SU-DHL-6 (cell line): Measurements from ENCODE around the gene HTR1E.

ENCODE experiments used
- H2AFZ ChIP-seq: fragments of 200-600 bp; sonication (generic); 2 replicates; pipeline ENCODE4 v1.6.1; 2014; ENCODE audit warnings: low read depth, mild to moderate bottlenecking, moderate library complexity, mixed read lengths, antibody characterized with exemption, low read length; ENCODE audit not compliant: severe bottlenecking
- H3F3A ChIP-seq: fragments of 200-600 bp; shearing (Covaris generic); 2 replicates; pipeline ENCODE4 v1.6.0; 2016; ENCODE audit warnings: antibody characterized with exemption, mild to moderate bottlenecking; ENCODE audit not compliant: insufficient read depth
- H3K27ac ChIP-seq: fragments of 200-600 bp; sonication (generic); 2 replicates; pipeline ENCODE4 v1.5.1; 2016; ENCODE audit warnings: low read depth, mild to moderate bottlenecking, low read length, moderate library complexity, mixed read lengths
- H3K27me3 ChIP-seq: fragments of 200-600 bp; sonication (generic), shearing (Covaris generic); 2 replicates; pipeline ENCODE4 v1.6.0; 2014; ENCODE audit warnings: mild to moderate bottlenecking, low read length
- H3K36me3 ChIP-seq: fragments of 200-600 bp; sonication (generic); 2 replicates; pipeline ENCODE4 v1.6.1; 2014; ENCODE audit warnings: mild to moderate bottlenecking, low read length, mixed read lengths
- H3K4me2 ChIP-seq: fragments of 300-600, 200-600 bp; shearing (Covaris generic), sonication (generic); 2 replicates; pipeline ENCODE4 v1.6.0; 2014; ENCODE audit warnings: low read length, low read depth, mild to moderate bottlenecking; ENCODE audit not compliant: poor library complexity, severe bottlenecking
- H3K4me3 ChIP-seq: fragments of 200-600 bp; sonication (generic); 2 replicates; pipeline ENCODE4 v1.5.1; 2014; ENCODE audit warnings: antibody characterized with exemption, low read length, mild to moderate bottlenecking, mixed read lengths; ENCODE audit not compliant: insufficient read depth, poor library complexity, severe bottlenecking
- H3K79me2 ChIP-seq: fragments of 200-600 bp; sonication (generic); 2 replicates; pipeline ENCODE4 v1.6.1; 2014; ENCODE audit warnings: mild to moderate bottlenecking, low read length, moderate library complexity; ENCODE audit not compliant: insufficient read depth
- H3K9ac ChIP-seq: fragments of 200-600 bp; sonication (generic); 2 replicates; pipeline ENCODE4 v1.7.0; 2014; ENCODE audit warnings: mild to moderate bottlenecking, low read length
- H3K9me2 ChIP-seq: fragments of 200-600 bp; sonication (generic); replicated peaks from 2 replicates; pipeline ENCODE4 v1.6.1; 2014; ENCODE audit warnings: low read length; ENCODE audit not compliant: insufficient read depth
- H3K9me3 ChIP-seq: fragments of 200-600 bp; sonication (generic); 2 replicates; pipeline ENCODE4 v1.6.1; 2014; ENCODE audit warnings: low read length, mixed read lengths; ENCODE audit not compliant: insufficient read depth
- H4K20me1 ChIP-seq: fragments of 200-600 bp; sonication (generic); 2 replicates; pipeline ENCODE4 v1.6.1; 2014; ENCODE audit warnings: low read depth, mild to moderate bottlenecking, antibody characterized with exemption, low read length, moderate library complexity, mixed read lengths
- EZH2phosphoT487 ChIP-seq: fragments of 200-600 bp; sonication (generic), shearing (Covaris generic); conservative IDR thresholded peaks from 2 replicates; pipeline ENCODE4 v1.6.1; 2018; ENCODE audit warnings: mild to moderate bottlenecking, antibody characterized with exemption, low read length, moderate library complexity, mixed read lengths
- TF ChIP-seq, protein P1 (sequence below): fragments of 200-600 bp; sonication (generic); IDR thresholded peaks from one replicate; pipeline ENCODE4 v1.5.1; 2017; ENCODE audit warnings: antibody characterized with exemption, mild to moderate bottlenecking, low read length, moderate library complexity; ENCODE audit not compliant: insufficient read depth, poor library complexity, severe bottlenecking

HTR1E gene

DNA sequence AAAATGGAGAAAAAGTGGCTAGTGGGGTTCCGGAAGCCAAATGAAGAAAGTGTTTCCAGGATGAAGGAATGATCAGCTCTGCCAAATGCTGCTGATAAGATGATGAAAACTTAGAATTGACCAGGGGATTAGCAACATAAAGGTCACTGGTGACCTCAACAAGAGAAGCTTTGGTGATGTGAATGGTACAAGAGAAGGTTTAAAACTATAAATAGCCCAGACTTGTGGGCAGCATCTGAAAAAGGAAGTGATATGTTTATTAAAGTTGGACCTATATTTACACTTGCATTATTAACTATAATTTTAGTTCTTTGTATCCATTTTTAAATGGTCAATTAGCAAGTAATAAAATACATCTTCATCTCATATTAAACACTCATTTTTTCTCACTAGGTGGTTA is 112.5 kb downstream of the HTR1E start:
- Histone ChIP-seq H4K20me1 (no peaks in the 10 kb centered on the region), H3K9ac (no peak overlapping the region), H3F3A (no peaks in the 10 kb centered on the region), H3K36me3 (no peaks in the 10 kb centered on the region), H3K4me3 (no peak overlapping the region), H3K27ac (no peak overlapping the region), H2AFZ (no peak overlapping the region), H3K9me2 (no peaks in the 10 kb centered on the region), H3K4me2 (no peak overlapping the region), H3K79me2 (no peaks in the 10 kb centered on the region), H3K9me3 (no peaks in the 10 kb centered on the region), H3K27me3 (no peaks in the 10 kb centered on the region)
- TF ChIP-seq EZH2phosphoT487, result no peak
- TF ChIP-seq, protein P1, sequence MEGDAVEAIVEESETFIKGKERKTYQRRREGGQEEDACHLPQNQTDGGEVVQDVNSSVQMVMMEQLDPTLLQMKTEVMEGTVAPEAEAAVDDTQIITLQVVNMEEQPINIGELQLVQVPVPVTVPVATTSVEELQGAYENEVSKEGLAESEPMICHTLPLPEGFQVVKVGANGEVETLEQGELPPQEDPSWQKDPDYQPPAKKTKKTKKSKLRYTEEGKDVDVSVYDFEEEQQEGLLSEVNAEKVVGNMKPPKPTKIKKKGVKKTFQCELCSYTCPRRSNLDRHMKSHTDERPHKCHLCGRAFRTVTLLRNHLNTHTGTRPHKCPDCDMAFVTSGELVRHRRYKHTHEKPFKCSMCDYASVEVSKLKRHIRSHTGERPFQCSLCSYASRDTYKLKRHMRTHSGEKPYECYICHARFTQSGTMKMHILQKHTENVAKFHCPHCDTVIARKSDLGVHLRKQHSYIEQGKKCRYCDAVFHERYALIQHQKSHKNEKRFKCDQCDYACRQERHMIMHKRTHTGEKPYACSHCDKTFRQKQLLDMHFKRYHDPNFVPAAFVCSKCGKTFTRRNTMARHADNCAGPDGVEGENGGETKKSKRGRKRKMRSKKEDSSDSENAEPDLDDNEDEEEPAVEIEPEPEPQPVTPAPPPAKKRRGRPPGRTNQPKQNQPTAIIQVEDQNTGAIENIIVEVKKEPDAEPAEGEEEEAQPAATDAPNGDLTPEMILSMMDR, result no peak

DNA sequence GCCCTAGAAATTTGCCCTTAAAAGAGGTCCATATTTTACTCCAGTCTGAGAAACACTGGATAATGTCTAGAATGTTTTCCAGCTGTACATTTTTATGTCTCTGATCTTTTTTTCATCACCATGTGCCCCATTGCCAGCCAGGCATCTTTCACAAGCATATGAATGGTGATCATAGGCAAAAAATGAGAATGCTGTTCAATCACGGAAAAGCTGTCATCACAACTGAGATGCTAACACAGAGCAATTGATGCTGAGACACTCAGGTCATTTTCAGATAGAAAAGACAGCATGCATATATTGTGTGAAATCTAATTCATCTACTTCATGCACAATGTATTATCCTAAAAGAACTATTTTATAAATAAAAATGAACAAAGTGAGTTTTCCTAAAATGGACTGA is 116.0 kb downstream of the HTR1E start:
- H3K79me2 ChIP-seq, result no peaks in the 10 kb centered on the region
- H3K4me3 ChIP-seq, result no peak overlapping the region
- no peaks in the 10 kb centered on the region for H3K36me3 ChIP-seq
- H2AFZ ChIP-seq, result no peak overlapping the region
- no peaks in the 10 kb centered on the region for H4K20me1 ChIP-seq
- no peak overlapping the region for H3K4me2 ChIP-seq
- TF ChIP-seq, protein P1, result no peak
- no peak for TF ChIP-seq EZH2phosphoT487
- no peaks in the 10 kb centered on the region for H3F3A ChIP-seq
- no peaks in the 10 kb centered on the region for H3K9me3 ChIP-seq
- no peaks in the 10 kb centered on the region for H3K27me3 ChIP-seq
- no peak overlapping the region for H3K9ac ChIP-seq
- no peak overlapping the region for H3K27ac ChIP-seq
- no peaks in the 10 kb centered on the region for H3K9me2 ChIP-seq

DNA sequence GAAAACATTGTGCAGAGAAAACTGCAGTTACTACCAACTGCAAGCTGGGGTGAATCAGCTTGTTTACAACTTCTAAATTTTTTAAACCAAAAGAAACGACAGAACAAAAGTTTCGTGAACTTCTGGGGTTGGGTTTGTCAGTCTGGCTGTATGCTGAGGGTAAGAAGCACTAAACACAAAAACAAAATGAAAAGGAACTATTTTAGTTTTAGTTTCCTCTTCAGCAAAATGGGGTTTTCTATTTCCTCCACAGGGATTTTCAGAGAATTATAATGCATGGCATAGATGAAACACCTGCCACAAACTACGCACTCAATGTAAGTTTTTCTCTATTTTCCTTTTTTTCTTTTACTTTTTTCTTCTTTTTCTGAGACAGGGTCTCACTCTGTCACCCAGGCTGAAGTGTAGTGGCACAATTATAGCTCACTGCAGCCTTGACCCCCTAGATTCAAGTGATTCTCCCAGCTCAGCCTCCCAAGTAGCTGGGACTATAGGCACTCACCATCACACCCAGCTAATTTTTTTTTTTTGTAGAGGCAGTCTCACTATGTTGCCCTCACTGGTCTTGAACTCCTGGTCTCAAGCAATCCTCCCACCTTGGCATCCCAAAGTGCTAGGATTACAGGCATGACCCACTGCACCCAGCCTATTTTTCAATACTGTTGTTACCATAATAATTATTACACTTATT is 117.0 kb downstream of the HTR1E start:
- no peak overlapping the region for H3K4me2 ChIP-seq
- H3K4me3 ChIP-seq, result no peak overlapping the region

More for the DNA sequence above, 117.0 kb downstream of the HTR1E start:
- no peaks in the 10 kb centered on the region for H3K9me3 ChIP-seq
- H4K20me1 ChIP-seq, result no peaks in the 10 kb centered on the region
- no peak overlapping the region for H3K9ac ChIP-seq
- no peaks in the 10 kb centered on the region for H3K9me2 ChIP-seq
- H3K79me2 ChIP-seq, result no peaks in the 10 kb centered on the region
- H3K27ac ChIP-seq, result no peak overlapping the region
- H3K27me3 ChIP-seq, result no peaks in the 10 kb centered on the region
- H3F3A ChIP-seq, result no peaks in the 10 kb centered on the region
- TF ChIP-seq, protein P1, result no peak
- TF ChIP-seq EZH2phosphoT487, result no peak
- H3K36me3 ChIP-seq, result no peaks in the 10 kb centered on the region
- H2AFZ ChIP-seq, result no peak overlapping the region
